HepG2 (cell line): ENCODE measurements around the gene THADA. TPM values are rescaled to one million over a fixed set of nuclear protein-coding genes. Genes with fewer than 3 reads are reported as not detected.

Experiments used
- CREB3 ChIP-seq: sonication (generic); formaldehyde crosslinking; IDR thresholded peaks from 2 replicates; pipeline ENCODE4 v1.5.0; 2020; ENCODE audit warnings: missing genetic modification reagents
- EP300 ChIP-seq, 3 experiments: sonication (generic) in 1 of 3; formaldehyde crosslinking in 1 of 3; IDR thresholded peaks; 2 replicates each; pipeline versions ENCODE4 v1.5.1 to v1.6.1; 2011 to 2020; ENCODE audit warnings: low read depth in 2 of 3, low read length in 2 of 3, borderline replicate concordance in 1 of 3, improper control_type of control experiment in 1 of 3, mild to moderate bottlenecking in 1 of 3, missing genetic modification reagents in 1 of 3, moderate library complexity in 1 of 3
- PITX1 ChIP-seq: sonication (generic); formaldehyde crosslinking; IDR thresholded peaks from 2 replicates; pipeline ENCODE4 v1.5.1; 2020; ENCODE audit warnings: mild to moderate bottlenecking, missing genetic modification reagents
- RCOR2 ChIP-seq: IDR thresholded peaks from 2 replicates; pipeline ENCODE4 v1.6.1; 2016; ENCODE audit warnings: missing biosample characterization, missing genetic modification reagents
- TFDP2 ChIP-seq: sonication (generic); formaldehyde crosslinking; IDR thresholded peaks from 2 replicates; pipeline ENCODE4 v1.4.0; 2020; ENCODE audit warnings: missing genetic modification reagents
- TGIF2 ChIP-seq: IDR thresholded peaks from 2 replicates; pipeline ENCODE4 v1.6.1; 2016; ENCODE audit warnings: control low read depth, missing compliant biosample characterization
- YY1 ChIP-seq: IDR thresholded peaks from 2 replicates; pipeline ENCODE4 v1.6.1; 2011; ENCODE audit warnings: low read length, low read depth, moderate library complexity, mild to moderate bottlenecking; ENCODE audit not compliant: insufficient read depth, insufficient replicate concordance
- ZBTB25 ChIP-seq: IDR thresholded peaks from 2 replicates; pipeline ENCODE4 v1.6.1; 2018; ENCODE audit warnings: missing genetic modification reagents
- ZBTB4 ChIP-seq: sonication (generic); formaldehyde crosslinking; IDR thresholded peaks from 2 replicates; pipeline ENCODE4 v1.4.0; 2020; ENCODE audit warnings: missing genetic modification reagents, mild to moderate bottlenecking, borderline replicate concordance
- ZHX1 ChIP-seq: sonication (generic); formaldehyde crosslinking; IDR thresholded peaks from 2 replicates; pipeline ENCODE4 v1.8.1; 2022; ENCODE audit warnings: low read depth, mild to moderate bottlenecking, missing genetic modification reagents
- ZNF136 ChIP-seq: sonication (generic); formaldehyde crosslinking; IDR thresholded peaks from 2 replicates; pipeline ENCODE4 v1.8.1; 2022; ENCODE audit warnings: low read depth, mild to moderate bottlenecking, moderate library complexity, missing genetic modification reagents
- ZNF44 ChIP-seq: sonication (generic); formaldehyde crosslinking; IDR thresholded peaks from 2 replicates; pipeline ENCODE4 v1.5.1; 2020; ENCODE audit warnings: mild to moderate bottlenecking, missing genetic modification reagents
- ZNF607 ChIP-seq: sonication (generic); formaldehyde crosslinking; IDR thresholded peaks from 2 replicates; pipeline ENCODE4 v1.5.1; 2020; ENCODE audit warnings: missing genetic modification reagents, mild to moderate bottlenecking, borderline replicate concordance
- ZNF670 ChIP-seq: sonication (generic); formaldehyde crosslinking; IDR thresholded peaks from 2 replicates; pipeline ENCODE4 v1.8.0; 2022; ENCODE audit warnings: mild to moderate bottlenecking, missing genetic modification reagents, borderline replicate concordance
- ZNF691 ChIP-seq: sonication (generic); formaldehyde crosslinking; IDR thresholded peaks from 2 replicates; pipeline ENCODE4 v1.4.0; 2020; ENCODE audit warnings: missing genetic modification reagents, low read depth, mild to moderate bottlenecking, borderline replicate concordance
- ZSCAN29 ChIP-seq: sonication (generic); formaldehyde crosslinking; conservative IDR thresholded peaks from 2 replicates; pipeline ENCODE4 v1.4.0; 2020; ENCODE audit warnings: mild to moderate bottlenecking, missing genetic modification reagents
- polyA plus RNA-seq, 8 experiments: library from polyadenylated mRNA; depleted of rRNA in 3 of 8; stranded (reverse) in 7 of 8; unstranded in 1 of 8; fragments of >200 nt; fragmentation: Illumina TruSeq in 4 of 8; extraction: Trizol in 4 of 8; gene quantifications; 2 replicates each; pipeline versions ENCODE4 v1.2.1 to v1.2.3, GENCODE V29; 2011 to 2016; ENCODE audit warnings: low read depth in 4 of 8, missing spikeins in 1 of 8, mixed read lengths in 1 of 8; ENCODE audit not compliant: insufficient read depth in 1 of 8
- total RNA-seq, 5 experiments: library from RNA; depleted of rRNA; stranded (reverse); fragments of >200 nt; fragmentation: Illumina TruSeq; extraction: Trizol; gene quantifications; 2 replicates each; pipeline ENCODE4 v1.2.3, GENCODE V29; 2016; ENCODE audit warnings: low read depth in 1 of 5

THADA gene
- total and polyA plus RNA-seq, 2 of the 13 experiments (the other 11 are each of a cell fraction or from before 2014, with no cell fraction given) = 12.7 to 21.7 TPM

GRCh38 chr2:43595603-43596412 lies at the start of gene THADA (continued):
- peak; percentile 82; the same call in 1 of the 2 replicates for TF ChIP-seq ZHX1 (CRISPR knock-in tag)
- 0 out of 2 replicates have a peak, but pooled peaks have one; percentile 37 for TF ChIP-seq CREB3 (CRISPR knock-in tag)
- TF ChIP-seq ZNF670 (CRISPR knock-in tag) = no peak
- peak; percentile 89; the same call in 1 of the 2 replicates for TF ChIP-seq ZNF44
- peak; percentile 85 for TF ChIP-seq YY1
- peak; percentile 95 for TF ChIP-seq ZNF607 (CRISPR knock-in tag)
- TF ChIP-seq ZBTB4 (CRISPR knock-in tag) = peak; percentile 88; the same call in 1 of the 2 replicates
- peak; percentile 91 for TF ChIP-seq ZBTB25 (CRISPR knock-in tag)
- peak; percentile 74; the same call in 1 of the 2 replicates for TF ChIP-seq ZSCAN29
- peak; percentile 43; the same call in 1 of the 2 replicates for TF ChIP-seq RCOR2 (CRISPR knock-in tag)
- 0 out of 2 replicates have a peak, but pooled peaks have one; percentile 71 for TF ChIP-seq ZNF691
- peak in 1 of 2 experiments; percentile 36; a peak in 1 of 4 replicates for TF ChIP-seq EP300 (IDR thresholded peaks at IDR 0.05; ENCODE audit: low read depth in 2 of 2, low read length in 2 of 2)
- peak; percentile 12; the same call in 1 of the 2 replicates for TF ChIP-seq EP300 (CRISPR knock-in tag; IDR thresholded peaks at IDR 0.05; ENCODE audit: borderline replicate concordance)
- TF ChIP-seq TFDP2 (CRISPR knock-in tag) = peak; percentile 88
- TF ChIP-seq ZNF136 = peak; percentile 95
- TF ChIP-seq TGIF2 (CRISPR knock-in tag) = peak; percentile 99
- TF ChIP-seq PITX1 (CRISPR knock-in tag) = peak; percentile 90
